NOMO-1 treated with DMSO at 0.1 percent for 48 hours (cell line): Measurements from ENCODE around the gene EPN1.
"Not testable (repeated sequence)": the region's sequence is repeated elsewhere in the genome, so short reads cannot be mapped to it uniquely, and the experiment has no call there.

ENCODE experiments used
- DNase-seq: peaks from one replicate; lab custom pipeline; 2025; ENCODE audit not compliant: unreplicated experiment; lab: John Stamatoyannopoulos, UW

Gene EPN1

DNA sequence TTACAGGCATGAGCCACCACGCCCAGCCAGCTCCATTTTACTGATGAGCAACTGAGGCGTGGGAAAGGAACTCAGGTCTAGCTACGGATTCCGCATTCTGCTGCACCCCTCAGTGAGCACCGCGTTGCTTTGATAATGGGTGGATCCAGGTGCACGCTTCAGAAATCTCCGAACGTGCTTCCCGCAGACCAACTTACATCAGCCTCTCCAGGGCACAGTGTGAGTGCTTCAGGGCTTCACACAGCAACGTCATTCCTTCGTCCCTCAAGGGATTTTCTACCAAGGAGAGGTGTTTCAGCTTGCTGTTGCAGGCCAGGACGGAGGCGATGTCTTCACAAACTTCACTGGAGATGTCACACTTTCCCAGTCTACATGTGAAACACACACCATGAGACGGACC lies 41.5 kb downstream of the EPN1 start:
- no peak for DNase-seq

DNA sequence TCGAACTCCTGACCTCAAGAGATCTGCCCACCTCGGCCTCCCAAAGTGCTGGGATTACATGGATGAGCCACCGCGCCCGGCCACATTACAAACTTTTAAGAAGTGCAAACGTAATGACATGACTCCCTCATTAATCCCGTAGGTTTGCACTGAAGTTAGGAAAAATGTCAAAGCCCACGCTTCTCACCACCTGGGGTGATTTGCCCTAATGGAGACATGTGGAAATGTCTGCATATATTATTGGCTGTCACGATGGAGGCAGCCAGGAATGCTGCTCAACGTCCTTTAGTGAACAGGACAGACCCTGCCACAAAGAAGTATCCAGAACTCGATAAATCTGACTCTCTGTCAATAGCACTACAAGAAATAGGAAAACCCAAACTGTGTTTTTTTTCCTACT lies 42.2 kb downstream of the EPN1 start:
- no peak for DNase-seq

DNA sequence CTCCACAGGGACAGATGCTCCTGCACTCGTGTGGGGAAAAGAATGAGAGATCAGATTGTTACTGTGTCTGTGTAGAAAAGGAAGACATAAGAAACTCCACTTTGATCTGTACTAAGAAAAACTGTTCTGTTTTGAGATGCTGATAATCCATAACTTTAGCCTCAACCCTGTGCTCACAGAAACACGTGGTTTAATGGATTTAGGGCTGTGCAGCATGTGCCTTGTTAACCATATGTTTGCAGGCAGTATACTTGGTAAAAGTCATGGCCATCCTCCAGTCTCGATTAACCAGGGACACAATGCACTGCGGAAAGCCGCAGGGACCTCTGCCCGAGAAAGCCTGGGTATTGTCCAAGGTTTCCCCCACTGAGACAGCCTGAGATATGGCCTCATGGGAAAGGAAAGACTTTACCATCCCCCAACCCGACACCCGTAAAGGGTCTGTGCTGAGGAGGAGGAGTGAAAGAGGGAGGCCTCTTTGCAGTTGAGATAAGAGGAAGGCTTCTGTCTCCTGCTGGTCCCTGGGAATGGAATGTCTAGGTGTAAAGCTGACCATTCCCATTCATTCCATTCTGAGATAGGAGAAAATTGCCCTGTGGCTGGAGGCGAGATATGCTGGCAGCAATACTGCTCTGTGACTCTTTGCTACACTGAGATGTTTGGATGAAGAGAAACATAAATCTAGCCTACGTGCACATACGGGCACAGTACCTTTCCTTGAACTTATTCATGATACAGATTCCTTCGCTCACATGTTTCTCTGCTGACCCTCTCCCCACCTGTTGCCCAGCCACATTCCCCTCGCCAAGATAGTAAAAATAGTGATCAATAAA lies 43.1 kb downstream of the EPN1 start:
- DNase-seq, result not testable (repeated sequence)

DNA sequence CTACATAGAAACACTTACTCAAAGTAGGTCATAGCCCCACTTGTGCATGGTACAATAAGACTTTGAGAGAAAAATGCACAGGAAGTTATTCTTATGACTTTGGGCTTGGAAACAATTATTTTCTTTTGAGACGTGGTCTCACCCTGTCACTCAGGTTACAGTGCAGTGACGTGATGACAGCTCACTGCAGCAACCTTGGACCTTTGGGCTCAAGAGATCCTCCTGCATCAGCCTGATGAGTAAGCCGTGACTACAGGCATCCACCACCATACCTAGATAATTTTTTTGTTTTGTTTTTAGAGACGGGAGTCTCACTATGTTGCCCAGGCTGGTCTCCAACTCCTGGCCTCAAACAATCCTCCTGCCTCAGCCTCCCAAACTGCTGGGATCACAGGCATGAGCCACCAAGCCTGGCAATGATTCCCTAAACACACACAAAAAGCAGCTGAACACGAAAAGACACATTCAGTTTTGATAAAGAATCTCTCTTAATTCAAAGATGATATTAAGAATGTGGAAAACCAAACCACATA lies 45.3 kb downstream of the EPN1 start:
- DNase-seq, result no peak

DNA sequence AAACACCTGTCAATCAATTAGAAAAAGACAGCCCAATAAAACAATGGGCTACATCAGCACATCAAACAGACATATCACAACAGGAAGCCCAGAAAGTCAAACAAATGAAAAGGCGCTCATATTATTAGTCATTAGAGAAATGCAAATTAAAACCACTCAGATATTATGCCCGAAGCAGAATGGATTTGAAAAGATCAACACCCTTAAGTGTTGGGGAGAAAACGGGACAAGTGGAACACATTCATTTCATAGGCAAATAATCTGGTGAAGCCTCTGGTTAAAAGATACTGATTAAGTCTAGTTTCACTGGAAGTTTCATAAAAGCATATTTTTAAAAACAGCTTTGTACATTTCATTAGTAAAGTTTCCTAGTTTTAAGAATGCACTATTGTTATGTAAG lies 45.8 kb downstream of the EPN1 start:
- no peak for DNase-seq

DNA sequence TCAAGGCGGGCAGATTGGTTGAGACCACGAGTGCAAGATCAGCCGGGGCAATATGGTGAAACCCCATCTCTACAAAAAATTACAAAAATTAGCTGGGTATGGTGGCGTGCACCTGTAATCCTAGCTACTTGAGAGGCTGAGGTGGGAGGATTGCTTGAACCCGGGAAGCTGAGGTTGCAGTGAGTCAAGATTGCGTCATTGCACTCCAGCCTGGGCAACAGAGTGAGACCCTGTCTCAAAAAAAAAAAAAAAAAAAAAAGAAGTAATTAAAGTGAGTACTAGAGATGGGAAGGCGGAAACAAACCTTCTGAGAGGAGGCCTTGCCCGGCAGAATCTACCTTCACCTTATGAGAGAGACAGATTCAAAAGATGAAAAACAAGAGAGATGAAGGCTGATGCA lies 48.5 kb downstream of the EPN1 start:
- DNase-seq, result no peak

DNA sequence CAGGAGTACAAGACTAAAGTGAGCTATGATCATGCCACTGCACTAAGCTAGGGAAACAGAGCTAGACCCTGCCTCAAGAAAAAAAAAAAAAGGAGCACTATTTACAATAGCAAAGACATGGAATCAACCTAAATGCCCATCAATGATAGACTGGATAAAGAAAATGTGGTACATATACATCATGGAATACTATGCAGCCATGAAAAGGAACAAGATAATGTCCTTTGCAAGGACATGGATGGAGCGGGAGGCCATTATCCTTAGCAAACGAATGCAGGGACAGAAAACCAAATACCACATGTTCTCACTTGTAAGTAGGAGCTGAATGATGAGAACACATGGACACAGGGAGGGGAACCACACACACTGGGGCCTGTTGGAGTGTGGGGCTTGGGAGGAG lies 55.4 kb downstream of the EPN1 start:
- DNase-seq, result not testable (repeated sequence)

DNA sequence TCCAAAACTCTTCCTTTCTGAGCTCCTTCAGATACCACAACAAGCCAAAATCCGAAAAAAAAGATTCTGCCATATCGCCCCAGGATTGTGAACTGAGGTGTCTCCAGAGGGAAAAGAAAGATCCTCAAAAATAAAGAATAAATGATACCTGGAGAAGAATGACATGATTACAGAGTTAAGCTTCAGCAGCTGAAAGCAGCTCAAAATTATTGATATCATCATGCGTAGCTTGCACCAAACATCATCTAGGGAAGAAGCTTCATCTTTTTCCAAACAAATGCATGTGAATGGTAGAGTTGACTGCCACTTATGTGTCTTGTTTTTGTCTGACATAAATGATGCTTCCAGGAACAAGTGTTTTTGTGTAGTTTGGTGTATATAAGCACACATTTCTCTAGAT lies 63.3 kb downstream of the EPN1 start, which contains the start of gene NLRP9:
Gene NLRP9, minus strand, starts transcription at position 101 of the 400 bp plus-strand sequence. Its CDS starts 28 bp downstream, at position 73.
- DNase-seq, result no peak

DNA sequence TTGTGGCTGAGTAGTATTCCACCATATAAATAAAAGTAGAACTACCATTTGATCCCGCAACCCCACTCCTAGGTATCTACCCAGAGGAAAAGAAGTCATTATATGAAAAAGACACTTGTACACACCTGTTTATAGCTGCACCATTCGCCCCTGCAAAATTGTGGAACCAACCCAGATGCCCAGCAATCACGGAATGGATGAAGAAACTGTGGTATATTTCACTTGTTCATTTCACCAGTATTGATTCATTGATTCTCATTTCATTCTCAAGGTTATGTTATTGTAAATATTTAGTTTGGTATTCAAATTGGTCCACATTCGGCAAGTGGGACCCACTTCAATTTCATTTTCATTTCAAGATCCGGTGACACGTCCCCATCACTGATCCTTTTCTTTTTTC lies 75.7 kb downstream of the EPN1 start:
- no peak for DNase-seq

DNA sequence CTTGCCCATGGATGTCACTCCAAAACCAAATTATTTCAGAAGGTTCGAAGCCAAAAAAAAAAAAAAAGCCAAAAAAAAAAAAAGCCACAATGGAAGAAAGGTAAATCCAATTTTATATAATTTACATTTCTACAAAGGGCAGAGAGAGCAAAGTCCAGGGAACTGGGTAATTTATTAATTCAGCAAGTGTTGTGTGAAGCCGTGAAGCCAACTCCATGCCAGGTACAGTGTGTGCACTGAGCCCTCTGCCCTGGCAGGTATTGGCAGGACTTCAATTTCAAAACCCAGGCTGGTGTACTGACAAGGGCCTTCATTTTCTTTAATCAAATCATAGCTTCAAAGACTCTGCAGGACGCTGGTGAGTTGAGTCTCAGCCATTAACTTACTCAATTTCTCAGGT lies 78.4 kb downstream of the EPN1 start:
- DNase-seq, result no peak

DNA sequence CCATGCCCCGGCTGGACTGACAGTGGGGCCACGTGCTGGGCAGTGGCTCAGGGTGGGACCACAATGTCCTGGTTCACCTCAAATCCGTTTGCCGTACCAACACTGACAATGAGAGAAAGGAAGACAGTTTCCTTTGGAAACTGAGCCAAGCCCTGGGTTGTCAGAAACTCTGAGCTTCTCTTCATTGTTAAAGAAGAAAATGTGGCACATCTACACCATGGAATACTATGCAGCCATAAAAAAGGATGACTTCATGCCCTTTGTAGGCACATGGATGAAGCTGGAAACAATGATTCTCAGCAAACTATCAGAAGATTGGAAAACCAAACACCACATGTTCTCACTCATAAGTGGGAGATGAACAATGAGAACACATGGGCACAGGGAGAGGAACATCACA lies 81.8 kb downstream of the EPN1 start:
- DNase-seq, result not testable (repeated sequence)

DNA sequence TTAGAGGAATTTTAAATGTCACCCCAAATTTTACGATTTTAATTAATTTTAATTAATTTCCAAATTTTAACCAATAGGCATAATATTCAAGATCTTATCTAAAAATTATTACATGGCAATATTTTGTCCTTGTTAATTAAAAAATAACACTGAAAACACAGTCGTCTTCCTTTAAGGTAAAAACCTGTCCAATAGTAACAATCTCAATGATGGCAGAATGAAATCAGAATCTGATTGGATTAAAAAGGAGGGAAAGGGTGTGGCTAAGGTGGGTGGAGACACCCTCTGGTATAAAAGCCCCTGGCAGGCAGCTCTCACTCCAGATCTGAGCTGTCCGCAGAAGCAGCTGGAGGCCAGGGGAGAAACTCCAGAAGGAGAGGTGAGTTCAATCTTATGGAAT lies 83.8 kb downstream of the EPN1 start, which contains the start of gene RFPL4A:
Gene RFPL4A, plus strand, starts transcription at position 301 of the 400 bp plus-strand sequence. CDS start 2,704 bp downstream, outside the sequence.
- DNase-seq, result not testable (repeated sequence)
